HEK293T (cell line): ENCODE data around the gene ADD1.

Experiments
- CTCF ChIA-PET: fragments of 350-600 bp; formaldehyde crosslinking; extraction: SDS; loops from one replicate; lab custom pipeline; 2021; ENCODE audit warnings: antibody characterized with exemption, inconsistent platforms; lab: Yijun Ruan, JAX
- POLR2A ChIA-PET: fragments of 350-600 bp; formaldehyde crosslinking; extraction: SDS; loops from one replicate; lab custom pipeline; 2020; ENCODE audit warnings: antibody characterized with exemption, inconsistent platforms; lab: Yijun Ruan, JAX
- DNase-seq: peaks from one replicate; pipeline ENCODE4 v3.0.0; 2012; ENCODE audit warnings: mixed read lengths; ENCODE audit errors: extremely low spot score
- ARNT ChIP-seq: fragments of 450-650 bp; IDR thresholded peaks from 2 replicates; pipeline ENCODE4 v1.6.1; 2017; ENCODE audit warnings: mild to moderate bottlenecking
- BHLHE40 ChIP-seq: fragments of 450-650 bp; IDR thresholded peaks from 2 replicates; pipeline ENCODE4 v1.6.1; 2016; ENCODE audit warnings: mild to moderate bottlenecking, moderate library complexity, borderline replicate concordance
- CTBP1 ChIP-seq: fragments of 450-650 bp; IDR thresholded peaks from 2 replicates; pipeline ENCODE4 v1.6.1; 2016; ENCODE audit warnings: borderline replicate concordance
- ELF4 ChIP-seq: fragments of 450-650 bp; IDR thresholded peaks from 2 replicates; pipeline ENCODE4 v1.6.1; 2017; ENCODE audit warnings: antibody characterized with exemption
- FOXA1 ChIP-seq: fragments of 450-650 bp; IDR thresholded peaks from 2 replicates; pipeline ENCODE4 v1.6.1; 2016; ENCODE audit warnings: mild to moderate bottlenecking
- FOXK2 ChIP-seq: fragments of 450-650 bp; IDR thresholded peaks from 2 replicates; pipeline ENCODE4 v1.6.1; 2016; ENCODE audit warnings: mild to moderate bottlenecking
- FOXM1 ChIP-seq: fragments of 450-650 bp; IDR thresholded peaks from 2 replicates; pipeline ENCODE4 v1.6.1; 2017; ENCODE audit warnings: mild to moderate bottlenecking, borderline replicate concordance
- HDGF ChIP-seq: fragments of 450-650 bp; IDR thresholded peaks from 2 replicates; pipeline ENCODE4 v1.6.1; 2017; ENCODE audit warnings: antibody characterized with exemption, borderline replicate concordance
- L3MBTL2 ChIP-seq: fragments of 450-650 bp; conservative IDR thresholded peaks from 2 replicates; pipeline ENCODE4 v1.6.1; 2016; ENCODE audit warnings: mild to moderate bottlenecking
- LEF1 ChIP-seq: fragments of 450-650 bp; IDR thresholded peaks from 2 replicates; pipeline ENCODE4 v1.6.1; 2017; ENCODE audit warnings: mild to moderate bottlenecking, borderline replicate concordance
- NFRKB ChIP-seq: fragments of 450-650 bp; IDR thresholded peaks from 2 replicates; pipeline ENCODE4 v1.6.1; 2016; ENCODE audit warnings: mild to moderate bottlenecking, moderate library complexity
- SP1 ChIP-seq: fragments of 450-650 bp; IDR thresholded peaks from 2 replicates; pipeline ENCODE4 v1.6.1; 2017
- SUZ12 ChIP-seq: fragments of 450-650 bp; IDR thresholded peaks from 2 replicates; pipeline ENCODE4 v1.6.1; 2016; ENCODE audit warnings: mild to moderate bottlenecking
- TARDBP ChIP-seq: fragments of 450-650 bp; IDR thresholded peaks from 2 replicates; pipeline ENCODE4 v1.6.1; 2016
- ZNF384 ChIP-seq: fragments of 450-650 bp; IDR thresholded peaks from 2 replicates; pipeline ENCODE4 v1.6.1; 2016
- TF ChIP-seq, protein P1 (sequence below): fragments of 450-650 bp; IDR thresholded peaks from 2 replicates; pipeline ENCODE4 v1.6.1; 2016

The ADD1 gene

DNA sequence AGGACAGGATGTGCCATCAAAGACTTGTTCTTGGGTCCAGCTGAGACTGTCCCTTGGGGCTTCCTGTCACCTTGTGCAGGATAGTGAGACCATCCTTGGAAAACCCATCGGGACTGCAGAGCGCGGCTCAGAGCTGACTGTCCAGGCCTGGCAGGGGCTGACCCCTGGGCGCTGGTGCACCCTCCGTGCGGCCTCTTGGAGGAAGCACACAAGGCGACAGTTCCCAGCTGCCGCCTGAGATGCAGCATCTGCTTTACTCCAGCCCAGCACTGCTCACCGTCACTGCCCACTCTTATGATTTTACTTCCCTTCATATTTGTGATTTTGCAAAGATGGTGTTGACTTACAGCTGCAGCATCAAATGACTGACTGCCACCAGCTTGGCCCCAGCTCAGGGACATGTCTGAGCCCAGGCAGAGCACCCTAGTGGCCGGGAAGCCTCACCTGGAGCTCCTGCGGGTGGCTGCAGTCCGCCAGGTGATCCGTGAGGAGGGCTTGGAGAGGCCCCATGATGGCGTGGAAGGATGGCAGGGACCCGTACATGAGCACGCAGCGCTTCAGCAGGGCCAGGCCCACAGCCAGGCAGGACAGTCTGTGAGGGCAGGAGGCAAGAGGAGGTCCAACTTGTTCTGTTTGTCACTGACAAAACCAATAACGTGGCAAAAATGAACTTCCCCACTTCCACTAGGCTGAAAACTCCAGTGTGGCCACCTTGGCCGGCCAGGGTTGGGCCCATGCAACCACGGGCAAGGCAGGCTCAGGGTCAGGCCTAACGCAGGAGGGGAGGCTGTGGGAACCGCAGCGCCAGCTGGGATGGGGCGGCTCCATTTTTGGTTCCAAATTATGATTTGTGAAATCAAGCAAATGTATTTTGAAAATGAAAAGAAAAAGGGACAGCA, 97.7 kb downstream of the ADD1 start:
- ChIA-PET POLR2A (no interaction called here), CTCF (interaction anchor here (1.2 kb wide), 1 partner anchor 13 kb away, joined by 4 read pairs; no protein-coding TSS in a partner anchor)
- TF ChIP-seq CTBP1 (no peak), FOXA1 (no peak), SP1 (no peak), ZNF384 (no peak), NFRKB (no peak), ELF4 (no peak), ARNT (no peak), FOXK2 (no peak), BHLHE40 (no peak)

DNA sequence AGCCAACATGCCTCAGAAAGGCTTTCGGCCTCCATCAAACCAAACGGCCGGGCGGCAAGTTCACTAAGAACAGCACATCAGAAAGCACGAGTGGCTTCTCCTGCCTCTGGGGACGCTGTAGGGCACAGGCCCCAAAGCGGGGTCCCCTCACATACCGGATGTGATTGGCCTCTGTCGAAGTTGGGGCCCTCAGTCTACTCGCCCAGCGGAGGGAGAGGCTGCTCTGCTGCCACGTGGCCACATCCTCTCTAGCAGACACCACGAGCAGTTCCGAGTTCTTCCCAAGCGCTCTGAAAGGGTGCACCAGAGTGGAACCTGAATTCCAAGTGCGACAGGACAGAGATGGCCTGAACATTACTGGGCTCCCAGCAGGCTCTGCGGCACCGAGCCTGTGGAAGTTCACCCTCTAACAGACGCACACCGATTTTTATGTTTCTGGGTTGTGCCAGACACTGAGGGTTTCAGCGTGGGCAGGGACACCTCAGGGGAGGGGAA, 98.4 kb downstream of the ADD1 start:
- no peak for DNase-seq
- ChIA-PET CTCF (no interaction called here), POLR2A (no interaction called here)
- TF ChIP-seq LEF1 (no peak), ARNT (no peak), CTBP1 (no peak), NFRKB (no peak), ZNF384 (no peak), HDGF (no peak), FOXM1 (no peak)
- TF ChIP-seq, protein P1, sequence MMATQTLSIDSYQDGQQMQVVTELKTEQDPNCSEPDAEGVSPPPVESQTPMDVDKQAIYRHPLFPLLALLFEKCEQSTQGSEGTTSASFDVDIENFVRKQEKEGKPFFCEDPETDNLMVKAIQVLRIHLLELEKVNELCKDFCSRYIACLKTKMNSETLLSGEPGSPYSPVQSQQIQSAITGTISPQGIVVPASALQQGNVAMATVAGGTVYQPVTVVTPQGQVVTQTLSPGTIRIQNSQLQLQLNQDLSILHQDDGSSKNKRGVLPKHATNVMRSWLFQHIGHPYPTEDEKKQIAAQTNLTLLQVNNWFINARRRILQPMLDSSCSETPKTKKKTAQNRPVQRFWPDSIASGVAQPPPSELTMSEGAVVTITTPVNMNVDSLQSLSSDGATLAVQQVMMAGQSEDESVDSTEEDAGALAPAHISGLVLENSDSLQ, result no peak

More for the DNA sequence above, 97.7 kb downstream of the ADD1 start:
- DNase-seq, result no peak

DNA sequence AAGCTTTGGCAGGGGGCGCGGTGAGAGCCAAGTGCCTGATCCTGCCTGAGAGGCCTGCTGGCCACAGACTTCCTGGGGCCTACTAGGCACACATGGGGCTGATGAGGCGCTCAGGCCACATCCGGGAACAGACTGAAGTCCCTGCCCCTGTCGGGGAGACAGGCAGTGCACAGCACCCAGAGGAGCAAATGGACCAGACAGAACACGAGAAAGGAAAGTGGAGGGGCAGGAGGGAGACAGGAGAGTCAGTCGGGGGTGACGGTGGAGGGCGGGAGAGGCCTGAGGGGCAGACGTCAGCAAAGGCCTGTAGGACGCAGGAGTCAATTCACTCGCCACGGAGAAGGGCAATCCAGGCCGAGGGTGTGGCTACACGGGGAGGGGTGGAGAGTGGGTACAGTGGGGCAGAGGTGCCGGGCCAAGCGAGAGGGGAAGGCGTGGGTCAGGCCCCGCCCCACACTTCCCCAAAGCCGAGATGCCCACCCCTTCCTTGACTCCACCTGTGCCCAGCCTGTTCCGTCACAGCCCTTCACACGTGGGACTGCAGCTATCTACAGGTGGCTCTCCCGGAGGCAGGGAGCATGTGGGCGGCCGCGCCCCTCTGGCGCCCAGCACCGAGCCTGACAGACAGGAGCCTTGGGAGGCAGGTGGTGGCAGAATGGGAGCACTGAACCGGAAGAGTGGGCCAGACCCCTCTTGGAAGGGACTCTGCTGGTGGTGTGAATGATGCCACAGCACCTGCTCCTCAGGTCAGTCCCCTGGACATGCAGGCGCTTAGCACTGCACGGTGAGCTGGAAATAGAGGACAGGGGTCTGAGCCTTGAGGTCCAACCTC, 99.1 kb downstream of the ADD1 start:
- no peak for DNase-seq
- ChIA-PET CTCF (interaction anchor here (0.6 kb wide), 1 partner anchor 401 kb away, joined by 3 read pairs; no protein-coding TSS in a partner anchor), POLR2A (no interaction called here)
- TF ChIP-seq ELF4, result no peak
- TF ChIP-seq SP1, result no peak
- TF ChIP-seq FOXA1, result no peak
- TF ChIP-seq NFRKB, result no peak
- TF ChIP-seq, protein P1, result no peak
- no peak for TF ChIP-seq L3MBTL2
- TF ChIP-seq ZNF384, result no peak
- no peak for TF ChIP-seq CTBP1
- TF ChIP-seq SUZ12, result no peak
- TF ChIP-seq ARNT, result no peak
- no peak for TF ChIP-seq BHLHE40
- TF ChIP-seq TARDBP, result no peak
- no peak for TF ChIP-seq LEF1
- TF ChIP-seq FOXK2, result no peak
- TF ChIP-seq FOXM1, result no peak
- no peak for TF ChIP-seq HDGF

DNA sequence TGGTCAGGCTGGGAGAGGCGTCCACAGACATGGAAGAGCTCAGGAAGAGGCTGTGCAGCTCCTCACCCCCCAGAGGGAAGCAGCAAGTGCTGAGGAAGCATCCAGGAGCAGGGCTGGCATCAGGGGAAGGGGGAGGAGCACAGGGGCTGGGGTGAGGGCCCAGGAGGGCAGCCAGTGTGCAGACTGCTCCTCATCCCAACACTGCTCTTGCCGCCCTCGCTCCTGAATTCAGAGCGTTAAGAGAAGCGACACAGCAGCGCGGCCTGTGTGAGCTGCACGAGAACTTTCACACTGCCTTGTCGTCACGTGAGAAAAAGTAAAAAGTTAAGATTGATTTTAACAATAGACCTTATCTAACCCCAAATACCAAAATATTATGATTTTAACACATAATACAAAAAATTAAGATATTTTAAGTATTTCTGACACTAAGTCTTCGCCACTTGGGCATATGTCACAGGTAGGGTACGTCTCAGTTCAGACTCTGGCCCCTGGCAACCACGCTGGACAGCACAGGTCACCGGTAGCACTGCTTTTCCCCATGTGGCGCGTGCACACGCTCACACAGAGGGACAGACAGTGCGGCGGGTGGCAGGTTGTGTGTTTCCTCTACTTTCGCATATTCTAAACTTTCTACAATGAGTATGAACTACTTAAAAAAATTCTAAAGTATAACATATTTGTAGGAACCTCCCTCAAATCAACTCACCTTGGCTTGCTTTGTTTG, 99.9 kb downstream of the ADD1 start:
- TF ChIP-seq, protein P1, result no peak
- no peak for TF ChIP-seq HDGF
- no peak for TF ChIP-seq FOXA1
- CTCF ChIA-PET, result interaction anchor here (0.6 kb wide), 1 partner anchor 401 kb away, joined by 3 read pairs; no protein-coding TSS in a partner anchor
- DNase-seq, result no peak
- POLR2A ChIA-PET, result interaction anchor here (1.7 to 2.2 kb wide), 2 partner anchors 8 to 19 kb away, joined by 5 to 9 read pairs; partner anchors contain the start of genes GRK4 and NOP14

DNA sequence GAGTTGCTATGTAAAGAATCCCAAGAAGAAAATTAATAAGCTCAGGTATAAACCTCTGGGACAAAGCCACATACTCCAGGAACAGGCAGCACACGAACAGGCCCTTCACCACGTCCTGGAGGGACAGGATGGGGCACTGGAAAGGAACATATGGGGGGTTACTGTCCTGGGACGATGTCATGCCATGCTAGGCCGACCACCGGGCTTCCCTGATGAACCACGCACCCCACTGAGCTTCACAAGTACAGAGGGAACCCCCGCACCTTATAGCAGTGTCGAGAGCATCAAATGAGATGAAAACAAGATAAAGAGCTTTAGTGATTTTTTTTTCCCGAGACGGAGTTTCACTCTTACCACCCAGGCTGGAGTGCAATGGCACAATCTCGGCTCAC, 100.4 kb downstream of the ADD1 start:
- CTCF ChIA-PET, result no interaction called here
- POLR2A ChIA-PET, result interaction anchor here (1.7 to 2.2 kb wide), 2 partner anchors 8 to 19 kb away, joined by 5 to 9 read pairs; partner anchors contain the start of genes GRK4 and NOP14
- no peak for DNase-seq
- TF ChIP-seq ZNF384 (no peak), HDGF (no peak), CTBP1 (no peak)
